Measurements from ENCODE around the gene TMEM33.
"Not testable (repeated sequence)": the region's sequence is repeated elsewhere in the genome, so short reads cannot be mapped to it uniquely, and the experiment has no call there.

The TMEM33 gene

GRCh38 chr4:41934901-41935651 is at the start of gene TMEM33:
Gene TMEM33 (plus strand): TSS chr4:41935429. CDS start chr4:41935485, 56 bp downstream.
- peak; percentile 89 for DNase-seq

- no peak for DNase-seq
These were observed 49.8 kb upstream of the TMEM33 start for GRCh38 chr4:41885456-41885855.

GRCh38 chr4:41887277-41887676 is 48.0 kb upstream of the TMEM33 start:
- DNase-seq: no peak

GRCh38 chr4:41887821-41888686 is 47.2 kb upstream of the TMEM33 start:
- DNase-seq: no peak

- no peak for DNase-seq
These were observed 46.5 kb upstream of the TMEM33 start for GRCh38 chr4:41888687-41889074.

GRCh38 chr4:41889317-41889716 is 45.9 kb upstream of the TMEM33 start:
- no peak for DNase-seq

- no peak for DNase-seq
These were observed 45.1 kb upstream of the TMEM33 start for GRCh38 chr4:41890085-41890484.

- no peak for DNase-seq
These were observed 38.6 kb upstream of the TMEM33 start for GRCh38 chr4:41896648-41897047.

- no peak for DNase-seq
These were observed 37.5 kb upstream of the TMEM33 start for GRCh38 chr4:41897698-41898097.

- DNase-seq: not testable (repeated sequence)
These were observed 26.1 kb upstream of the TMEM33 start for GRCh38 chr4:41909136-41909535.

- DNase-seq: no peak
These were observed 22.7 kb upstream of the TMEM33 start for GRCh38 chr4:41912546-41912945.

- DNase-seq: no peak
These were observed 21.7 kb upstream of the TMEM33 start for GRCh38 chr4:41913509-41913908.

- no peak for DNase-seq
These were observed 17.0 kb upstream of the TMEM33 start for GRCh38 chr4:41918278-41918677.

GRCh38 chr4:41920416-41920815 is 14.8 kb upstream of the TMEM33 start:
- DNase-seq: not testable (repeated sequence)

GRCh38 chr4:41921476-41921875 is 13.8 kb upstream of the TMEM33 start:
- no peak for DNase-seq

- DNase-seq: no peak
These were observed 7.3 kb upstream of the TMEM33 start for GRCh38 chr4:41927796-41928499.

- DNase-seq: no peak
These were observed 4.9 kb upstream of the TMEM33 start for GRCh38 chr4:41930139-41930831.

GRCh38 chr4:41932988-41933387 is 2.2 kb upstream of the TMEM33 start:
- no peak for DNase-seq

- DNase-seq: no peak
These were observed 1.2 kb upstream of the TMEM33 start for GRCh38 chr4:41933997-41934503.

GRCh38 chr4:41934514-41934900 is 722 bp upstream of the TMEM33 start:
- no peak for DNase-seq

GRCh38 chr4:41935652-41936021 is 408 bp downstream of the TMEM33 start:
- DNase-seq: no peak

GRCh38 chr4:41939016-41939626 is 3.9 kb downstream of the TMEM33 start:
- DNase-seq: no peak

Measured in NCI-H146 (cell line).